Neuronal stem cell (in vitro differentiated cells): ENCODE results near the gene MEIOB.
"Not testable (repeated sequence)": the region's sequence is repeated elsewhere in the genome, so short reads cannot be mapped to it uniquely, and the experiment has no call there.

Experiments used
- DNase-seq: peaks from one replicate; pipeline ENCODE4 v3.0.0-alpha.2; 2013; ENCODE audit warnings: low spot score
- H2AFZ ChIP-seq: one replicate; pipeline ENCODE4 v1.6.1; 2013; ENCODE audit warnings: mild to moderate bottlenecking, low read length, inconsistent platforms
- H2AK5ac ChIP-seq: 2 replicates; pipeline ENCODE4 v1.6.1; 2013; ENCODE audit warnings: low read depth, mild to moderate bottlenecking, inconsistent platforms, low read length, moderate library complexity, mixed read lengths
- H2BK120ac ChIP-seq: 2 replicates; pipeline ENCODE4 v1.6.1; 2013; ENCODE audit warnings: low read depth, mild to moderate bottlenecking, inconsistent platforms, low read length, moderate library complexity, mixed read lengths
- H2BK12ac ChIP-seq: one replicate; pipeline ENCODE4 v1.6.1; 2013; ENCODE audit warnings: low read length, inconsistent platforms
- H2BK15ac ChIP-seq: 2 replicates; pipeline ENCODE4 v1.6.1; 2013; ENCODE audit warnings: mild to moderate bottlenecking, low read length, inconsistent platforms, mixed read lengths
- H2BK5ac ChIP-seq: one replicate; pipeline ENCODE4 v1.6.1; 2013; ENCODE audit warnings: inconsistent platforms, mild to moderate bottlenecking, low read length, moderate library complexity
- H3K14ac ChIP-seq: one replicate; pipeline ENCODE4 v1.6.1; 2013; ENCODE audit warnings: low read length, inconsistent platforms
- H3K18ac ChIP-seq: 2 replicates; pipeline ENCODE4 v1.6.1; 2013; ENCODE audit warnings: low read length, inconsistent platforms
- H3K23ac ChIP-seq: 2 replicates; pipeline ENCODE4 v1.6.1; 2013; ENCODE audit warnings: low read depth, mild to moderate bottlenecking, mixed read lengths, low read length, inconsistent platforms; ENCODE audit not compliant: poor library complexity
- H3K27ac ChIP-seq: replicated peaks from 3 replicates; pipeline ENCODE4 v1.5.1; 2013; ENCODE audit warnings: low read length, inconsistent platforms
- H3K27me3 ChIP-seq, 3 experiments: 2 replicates each; pipeline ENCODE4 v1.6.1; 2013; ENCODE audit warnings: low read length in 3 of 3, mild to moderate bottlenecking in 2 of 3, inconsistent platforms in 1 of 3, low read depth in 1 of 3, mixed read lengths in 1 of 3, moderate library complexity in 1 of 3; ENCODE audit not compliant: control insufficient read depth in 3 of 3, insufficient read depth in 3 of 3
- H3K36me3 ChIP-seq, 2 donors: replicated peaks in 1 of 2; 2 replicates each; pipeline ENCODE4 v1.6.1; 2013; ENCODE audit warnings: low read length in 2 of 2; ENCODE audit not compliant: control insufficient read depth in 2 of 2, insufficient read depth in 2 of 2
- H3K4ac ChIP-seq: 2 replicates; pipeline ENCODE4 v1.6.1; 2013; ENCODE audit warnings: inconsistent platforms, mild to moderate bottlenecking, low read length, moderate library complexity
- H3K4me1 ChIP-seq, 2 donors: 1 replicate in 1 of 2; 2 replicates in 1 of 2; pipeline ENCODE4 v1.6.1; 2013; ENCODE audit warnings: low read length in 2 of 2, low read depth in 1 of 2; ENCODE audit not compliant: control insufficient read depth in 2 of 2, insufficient read depth in 1 of 2
- H3K4me2 ChIP-seq: one replicate; pipeline ENCODE4 v1.6.1; 2013; ENCODE audit warnings: mild to moderate bottlenecking, low read length, inconsistent platforms; ENCODE audit not compliant: insufficient read depth, poor library complexity, severe bottlenecking
- H3K4me3 ChIP-seq, 2 donors: 2 replicates each; pipeline ENCODE4 v1.5.1; 2013; ENCODE audit warnings: low read length in 2 of 2, mild to moderate bottlenecking in 2 of 2, inconsistent platforms in 1 of 2, moderate library complexity in 1 of 2
- H3K79me1 ChIP-seq: one replicate; pipeline ENCODE4 v1.6.1; 2013; ENCODE audit warnings: low read depth, mild to moderate bottlenecking, inconsistent platforms, low read length, moderate library complexity
- H3K9ac ChIP-seq: one replicate; pipeline ENCODE4 v1.6.1; 2013; ENCODE audit warnings: mild to moderate bottlenecking, low read depth, low read length, inconsistent platforms; ENCODE audit not compliant: poor library complexity
- H3K9me3 ChIP-seq, 2 donors: replicated peaks in 1 of 2; 2 replicates each; pipeline versions ENCODE3 to v1.6.1; 2013; ENCODE audit warnings: low read length in 2 of 2, mild to moderate bottlenecking in 2 of 2, inconsistent platforms in 1 of 2, low read depth in 1 of 2, mixed read lengths in 1 of 2, moderate library complexity in 1 of 2; ENCODE audit not compliant: control insufficient read depth in 2 of 2, insufficient read depth in 1 of 2
- H4K8ac ChIP-seq: one replicate; pipeline ENCODE4 v1.6.1; 2013; ENCODE audit warnings: low read depth, mild to moderate bottlenecking, inconsistent platforms, low read length, moderate library complexity
- H4K91ac ChIP-seq: one replicate; pipeline ENCODE4 v1.6.1; 2013; ENCODE audit warnings: low read length, low read depth, mild to moderate bottlenecking, inconsistent platforms; ENCODE audit not compliant: poor library complexity
- WGBS, 2 donors: extraction: QIAGEN DNeasy Blood & Tissue Kit; methylation state at CpG; one replicate each; pipeline ENCODE4 v1.1.7; 2013; ENCODE audit warnings: missing lambda C conversion rate in 2 of 2, mixed read lengths in 1 of 2; ENCODE audit not compliant: insufficient read length in 2 of 2, insufficient replicate concordance in 1 of 2; ENCODE audit errors: extremely low coverage in 2 of 2; 5-methylcytosine and 5-hydroxymethylcytosine counted together

MEIOB gene

DNA sequence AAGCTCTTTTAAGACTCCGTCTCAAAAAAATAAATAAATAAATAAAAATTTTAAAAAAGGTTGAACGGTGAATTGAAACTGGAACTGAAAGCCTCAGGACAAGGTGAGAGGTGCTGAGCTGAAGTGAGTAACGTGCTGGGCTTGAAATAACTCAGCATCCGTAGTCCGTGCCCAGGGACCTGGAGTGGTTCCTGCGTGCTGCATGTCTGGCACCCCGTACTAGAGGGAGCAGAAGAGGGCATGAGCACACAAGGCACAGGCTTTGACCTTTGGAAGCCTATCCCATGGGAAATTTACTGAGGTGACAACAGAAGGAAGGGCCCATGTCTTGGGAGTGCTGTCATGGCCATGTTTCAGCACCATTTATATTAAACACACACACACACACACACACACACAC, 4.5 kb upstream of the MEIOB start:
- no peak overlapping the region for H3K9ac ChIP-seq
- H3K4me3 ChIP-seq = no peak overlapping the region
- H3K27me3 ChIP-seq = peaks cover 0 to 53% (median 16%) of the 10 kb centered on the region in 3 experiments
- no peak overlapping the region for H3K4me2 ChIP-seq
- H3K9me3 ChIP-seq = no peaks in the 10 kb centered on the region
- H2BK15ac ChIP-seq = no peak overlapping the region
- no peak overlapping the region for H3K18ac ChIP-seq
- WGBS, 2 donors = no CpG with 5 or more reads among the region's 7 CpGs
- H4K8ac ChIP-seq = no peak overlapping the region
- peaks cover 1 to 4% of the 10 kb centered on the region in 2 donors for H3K4me1 ChIP-seq
- no peak overlapping the region for H2BK5ac ChIP-seq
- no peak overlapping the region for H3K23ac ChIP-seq
- no peaks in the 10 kb centered on the region for H3K36me3 ChIP-seq
- no peak overlapping the region for H2AFZ ChIP-seq
- H4K91ac ChIP-seq = no peak overlapping the region
- H3K27ac ChIP-seq = no peak overlapping the region
- H3K4ac ChIP-seq = no peak overlapping the region
- H2BK12ac ChIP-seq = no peak overlapping the region
- no peak overlapping the region for H2BK120ac ChIP-seq
- H3K79me1 ChIP-seq = no peaks in the 10 kb centered on the region
- no peak overlapping the region for H2AK5ac ChIP-seq
- no peak for DNase-seq
- H3K14ac ChIP-seq = no peak overlapping the region

DNA sequence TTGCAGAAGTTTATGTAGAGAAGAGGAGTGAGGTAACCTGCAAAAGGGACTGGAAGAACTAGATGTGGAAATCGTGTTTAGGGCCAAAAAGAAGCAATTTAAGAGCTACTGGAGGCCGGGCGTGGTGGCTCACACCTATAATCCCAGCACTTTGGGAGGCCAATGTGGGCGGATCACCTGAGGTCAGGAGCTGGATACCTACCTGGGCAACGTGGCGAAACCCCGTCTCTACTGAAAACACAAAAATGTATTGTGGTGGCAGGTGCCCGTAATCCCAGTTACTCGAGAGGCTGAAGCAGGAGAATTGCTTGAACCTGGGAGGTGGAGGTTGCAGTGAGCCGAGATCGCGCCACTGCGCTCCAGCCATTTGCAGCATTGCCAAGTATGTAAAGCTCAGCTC, 4.1 kb upstream of the MEIOB start:
- not testable (repeated sequence) for H3K18ac ChIP-seq, H4K8ac ChIP-seq, H4K91ac ChIP-seq, H3K14ac ChIP-seq, H2BK5ac ChIP-seq, H3K36me3 ChIP-seq, H2BK12ac ChIP-seq, H3K23ac ChIP-seq, H3K27ac ChIP-seq, H3K4me2 ChIP-seq, H3K9me3 ChIP-seq, H3K79me1 ChIP-seq, H2AK5ac ChIP-seq, H2AFZ ChIP-seq, H3K9ac ChIP-seq, H2BK15ac ChIP-seq, H2BK120ac ChIP-seq, H3K4me1 ChIP-seq, H3K4ac ChIP-seq, H3K4me3 ChIP-seq, DNase-seq
- H3K27me3 ChIP-seq = peaks cover 0 to 53% (median 16%) of the 10 kb centered on the region in 3 experiments
- WGBS, 2 donors = no CpG with 5 or more reads among the region's 13 CpGs

DNA sequence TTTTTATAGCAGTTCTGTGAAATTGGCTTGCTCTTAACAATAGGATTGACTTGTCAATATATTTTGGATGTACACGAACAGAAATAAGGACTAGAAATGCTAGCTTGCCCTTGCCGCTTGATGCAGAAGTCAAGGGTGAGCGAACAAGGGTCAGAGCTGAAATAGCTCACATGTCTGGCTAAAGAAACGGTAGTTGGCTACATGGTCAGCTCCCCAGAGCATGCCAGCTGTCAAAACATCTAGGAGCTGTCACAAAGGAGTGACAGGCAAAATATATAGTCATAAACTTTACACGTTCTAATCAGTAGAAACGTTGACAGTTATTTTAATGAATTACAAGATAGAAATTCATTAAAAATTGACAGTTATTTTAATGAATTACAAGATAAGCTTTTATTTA, 2.9 kb upstream of the MEIOB start:
- Histone ChIP-seq H3K4me2 (no peak overlapping the region), H2BK5ac (no peak overlapping the region), H3K23ac (no peak overlapping the region), H2AFZ (no peak overlapping the region), H2AK5ac (no peak overlapping the region), H3K9me3 (no peaks in the 10 kb centered on the region), H4K8ac (no peak overlapping the region), H2BK12ac (no peak overlapping the region), H3K36me3 (no peaks in the 10 kb centered on the region), H2BK15ac (no peak overlapping the region), H3K18ac (no peak overlapping the region), H3K4ac (no peak overlapping the region), H4K91ac (no peak overlapping the region), H3K4me1 (peaks cover 1 to 4% of the 10 kb centered on the region in 2 donors), H3K27ac (no peak overlapping the region), H3K27me3 (peaks cover 0 to 59% (median 16%) of the 10 kb centered on the region in 3 experiments), H2BK120ac (no peak overlapping the region), H3K9ac (no peak overlapping the region), H3K79me1 (no peaks in the 10 kb centered on the region), H3K14ac (no peak overlapping the region), H3K4me3 (no peak overlapping the region)
- no peak for DNase-seq
- WGBS, 2 donors = no CpG with 5 or more reads among the region's 6 CpGs

DNA sequence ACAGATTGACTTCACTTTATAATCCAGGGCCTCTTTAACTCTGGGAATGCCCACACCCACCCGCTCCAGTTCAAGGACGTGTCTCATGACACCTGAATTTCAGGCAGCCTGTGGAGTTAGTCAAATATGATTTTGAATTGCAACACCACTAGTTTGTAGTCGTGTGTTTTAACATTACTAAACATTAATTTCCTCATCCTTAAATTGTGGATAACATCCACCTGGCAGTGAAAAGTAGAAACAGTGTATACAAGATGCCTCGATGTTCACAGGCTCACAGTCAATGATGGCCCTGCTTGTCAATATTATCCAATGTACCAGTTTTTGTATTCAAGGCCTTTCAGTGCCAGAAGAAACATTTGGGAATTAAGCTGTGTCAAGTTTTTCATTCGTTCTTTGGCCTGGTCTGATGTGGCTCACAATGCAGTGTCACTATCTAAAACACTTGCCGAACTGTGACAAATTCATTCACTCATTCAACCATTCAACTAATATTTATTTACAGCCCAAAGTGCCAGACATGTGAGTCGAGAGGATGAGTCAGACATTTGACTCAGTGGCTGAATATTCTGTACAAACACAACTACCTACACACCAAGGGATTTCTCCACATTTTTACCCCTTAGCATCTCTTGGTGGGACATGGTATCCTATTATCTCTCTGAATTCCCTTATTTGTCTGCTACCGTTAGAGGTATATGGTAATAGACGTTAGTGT, 1.4 kb downstream of the MEIOB start:
- no peak overlapping the region for H3K27ac ChIP-seq
- no peak overlapping the region for H3K14ac ChIP-seq
- H3K4me1 ChIP-seq = peaks cover 0 to 4% of the 10 kb centered on the region in 2 donors
- H4K91ac ChIP-seq = no peak overlapping the region
- no peak overlapping the region for H3K4me2 ChIP-seq
- no peak overlapping the region for H4K8ac ChIP-seq
- no peak overlapping the region for H3K9ac ChIP-seq
- no peaks in the 10 kb centered on the region for H3K79me1 ChIP-seq
- H2BK12ac ChIP-seq = no peak overlapping the region
- no peak overlapping the region for H3K4me3 ChIP-seq
- no peak for DNase-seq
- H2AK5ac ChIP-seq = no peak overlapping the region
- H3K9me3 ChIP-seq = no peaks in the 10 kb centered on the region
- no peak overlapping the region for H2BK120ac ChIP-seq
- H3K18ac ChIP-seq = no peak overlapping the region
- WGBS, 2 donors = no CpG with 5 or more reads among the region's 9 CpGs
- peaks cover 0 to 47% (median 13%) of the 10 kb centered on the region in 3 experiments for H3K27me3 ChIP-seq
- H2BK15ac ChIP-seq = no peak overlapping the region
- no peak overlapping the region for H2BK5ac ChIP-seq
- H2AFZ ChIP-seq = no peak overlapping the region
- H3K36me3 ChIP-seq = no peaks in the 10 kb centered on the region
- H3K23ac ChIP-seq = no peak overlapping the region
- H3K4ac ChIP-seq = no peak overlapping the region
